Sciatic nerve (tissue), 2 donors: ENCODE measurements around the gene TRPC4AP. TPM values are rescaled to one million over a fixed set of nuclear protein-coding genes. Genes with fewer than 3 reads are reported as not detected.

Source experiments
- ATAC-seq: fragments of 200-7000 bp; cut with Tn5 transposase; one replicate; pipeline ENCODE4 v1.9.1; 2020; ENCODE audit warnings: mild to moderate bottlenecking, moderate library complexity
- DNase-seq: peaks from one replicate; pipeline ENCODE4 v3.0.0-alpha.2; 2020; ENCODE audit warnings: low spot score
- intact Hi-C: fragments of 100-400 bp; cut with DNase I; formaldehyde crosslinking; loops from one replicate; pipeline ENCODE4 v1.14.2; 2022
- total RNA-seq: library from RNA; stranded (reverse); fragmentation: NEBNext Ultra II Directional; extraction: Animal tissue kit (Norgen Biotek cat#: 25700); gene quantifications from one replicate; pipeline ENCODE4 v1.2.1, GENCODE V29; 2021
- donor health status: DM: no; HTN: no; CAD: no.
- donor health status: DM: no; HTN: no; CAD: no.

Gene TRPC4AP
- total RNA-seq, 1 donor from 2014 or later = 50.4 TPM

- intact Hi-C loops = no loop called here
- ATAC-seq (no peak), DNase-seq (peak; percentile 27)
Observed at GRCh38 chr20:35006531-35006971, 86.1 kb downstream of the TRPC4AP start.

- ATAC-seq (no peak), DNase-seq (peak; percentile 51)
- intact Hi-C loops = no loop called here
Observed at GRCh38 chr20:35006009-35006408, 86.6 kb downstream of the TRPC4AP start.

- intact Hi-C loops = no loop called here
- DNase-seq = peak; percentile 43
- ATAC-seq = no peak
Observed at GRCh38 chr20:35005463-35005961, 87.1 kb downstream of the TRPC4AP start.

GRCh38 chr20:35004749-35005462 is 87.7 kb downstream of the TRPC4AP start:
- ATAC-seq (no peak), DNase-seq (peak; percentile 34)
- intact Hi-C loops = no loop called here

GRCh38 chr20:35004051-35004725 is 88.4 kb downstream of the TRPC4AP start:
- DNase-seq (peak; percentile 50), ATAC-seq (no peak)
- intact Hi-C loops = no loop called here

GRCh38 chr20:35003211-35004031 is 89.2 kb downstream of the TRPC4AP start:
- no peak for ATAC-seq
- DNase-seq = no peak
- intact Hi-C loops = no loop called here

GRCh38 chr20:35002426-35003210 is 90.0 kb downstream of the TRPC4AP start:
- ATAC-seq (no peak), DNase-seq (no peak)
- intact Hi-C loops = no loop called here

- no peak for ATAC-seq
- intact Hi-C loops = no loop called here
- no peak for DNase-seq
Observed at GRCh38 chr20:35001596-35002362, 90.8 kb downstream of the TRPC4AP start.

GRCh38 chr20:35000922-35001595 is 91.5 kb downstream of the TRPC4AP start:
- no peak for ATAC-seq
- intact Hi-C loops = no loop called here
- DNase-seq = no peak

- no peak for DNase-seq
- ATAC-seq = no peak
- intact Hi-C loops = no loop called here
Observed at GRCh38 chr20:35000311-35000921, 92.2 kb downstream of the TRPC4AP start.

- intact Hi-C loops = no loop called here
- ATAC-seq = no peak
- DNase-seq = no peak
Observed at GRCh38 chr20:34999782-35000181, 92.8 kb downstream of the TRPC4AP start.

GRCh38 chr20:34999021-34999451 is 93.6 kb downstream of the TRPC4AP start:
- DNase-seq = no peak
- intact Hi-C loops = no loop called here
- ATAC-seq = no peak

- intact Hi-C loops = no loop called here
- ATAC-seq = no peak
- no peak for DNase-seq
Observed at GRCh38 chr20:34998331-34998950, 94.2 kb downstream of the TRPC4AP start.

GRCh38 chr20:34997774-34998173 is 94.8 kb downstream of the TRPC4AP start:
- intact Hi-C loops = no loop called here
- ATAC-seq (no peak), DNase-seq (no peak)

- peak; percentile 76 for DNase-seq
- peak; percentile 71 for ATAC-seq
- intact Hi-C loops = no loop called here
Observed at GRCh38 chr20:34997131-34997561, 95.5 kb downstream of the TRPC4AP start.

- ATAC-seq (no peak), DNase-seq (no peak)
- intact Hi-C loops = no loop called here
Observed at GRCh38 chr20:34996243-34997028, 96.2 kb downstream of the TRPC4AP start.
